Activated naive CD8-positive, alpha-beta T cell treated with anti-CD3 and anti-CD28 coated beads for 36 hours (primary cell): Measurements from ENCODE around the gene GMPS. TPM values are rescaled to one million over a fixed set of nuclear protein-coding genes. Genes with fewer than 3 reads are reported as not detected.

Experiments used
- DNase-seq: peaks from one replicate; pipeline ENCODE4 v3.0.0; 2021
- H3K27ac Mint-ChIP-seq: one replicate; pipeline ENCODE4 v1.8.0; 2022; ENCODE audit warnings: mild to moderate bottlenecking, moderate library complexity, mixed read lengths
- H3K27me3 Mint-ChIP-seq: one replicate; pipeline ENCODE4 v1.8.0; 2022; ENCODE audit warnings: mild to moderate bottlenecking, mixed read lengths
- H3K36me3 Mint-ChIP-seq: one replicate; pipeline ENCODE4 v1.8.0; 2021; ENCODE audit warnings: mild to moderate bottlenecking, mixed read lengths
- H3K4me1 Mint-ChIP-seq: one replicate; pipeline ENCODE4 v1.8.0; 2021; ENCODE audit warnings: mixed read lengths
- H3K4me3 Mint-ChIP-seq: one replicate; pipeline ENCODE4 v1.8.0; 2022; ENCODE audit warnings: mild to moderate bottlenecking, moderate library complexity, mixed read lengths
- H3K9me3 Mint-ChIP-seq: one replicate; pipeline ENCODE4 v1.8.0; 2022; ENCODE audit warnings: mixed read lengths
- total RNA-seq, 2 experiments: library from RNA; stranded (reverse); gene quantifications; one replicate each; pipeline ENCODE4 v1.2.3, GENCODE V29; 2021

GMPS gene
- total RNA-seq, 2 experiments from 2014 or later, result 157 TPM

DNA sequence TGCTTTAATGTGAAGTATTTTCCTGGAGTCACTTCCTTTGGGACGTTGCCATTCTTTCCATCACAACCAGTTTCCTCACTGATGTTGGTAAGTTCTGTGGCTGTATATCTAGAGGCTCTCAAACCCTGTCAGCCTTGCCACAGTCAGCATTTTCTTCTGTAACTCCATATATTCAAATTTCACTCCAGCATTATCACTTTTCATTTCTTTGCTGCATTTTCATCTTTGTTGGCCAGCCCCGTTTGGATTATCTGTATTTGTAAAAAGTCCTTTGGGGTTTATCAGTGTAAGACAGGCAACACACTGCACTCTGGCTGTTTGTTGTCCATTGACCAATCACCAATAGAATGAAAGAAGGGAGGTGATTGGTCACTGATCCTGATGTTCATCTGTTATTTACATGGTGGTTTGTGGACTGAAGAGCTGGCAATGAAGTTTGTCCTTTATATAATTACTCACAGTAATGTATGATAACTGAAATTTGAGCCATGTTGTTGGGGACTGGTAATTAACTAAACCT lies 20.3 kb downstream of the GMPS start:
- Mint-ChIP-seq H3K27ac (no peak overlapping the region), H3K36me3 (peaks cover 23% of the 10 kb centered on the region), H3K27me3 (no peaks in the 10 kb centered on the region), H3K4me3 (no peak overlapping the region), H3K9me3 (no peaks in the 10 kb centered on the region), H3K4me1 (peaks cover 38% of the 10 kb centered on the region)
- no peak for DNase-seq

DNA sequence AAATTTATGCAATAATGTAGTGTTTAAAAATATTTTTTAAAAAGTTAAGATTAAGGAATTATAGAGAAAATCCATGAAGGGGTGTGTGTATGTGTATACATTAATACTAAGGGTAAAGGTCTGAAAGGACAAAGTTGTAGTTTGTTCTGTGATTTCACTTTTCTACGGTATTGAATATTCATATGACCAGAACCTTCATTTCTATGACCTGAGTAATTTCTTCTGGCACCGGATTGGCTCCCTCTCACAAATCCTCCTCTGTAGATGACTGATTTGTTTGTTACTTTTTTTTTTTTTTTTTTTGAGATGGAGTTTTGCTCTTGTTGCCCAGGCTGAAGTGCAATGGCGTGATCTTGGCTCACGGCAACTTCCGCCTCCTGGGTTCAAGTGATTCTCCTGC lies 20.9 kb downstream of the GMPS start:
- no peaks in the 10 kb centered on the region for H3K9me3 Mint-ChIP-seq
- no peak overlapping the region for H3K27ac Mint-ChIP-seq
- H3K27me3 Mint-ChIP-seq, result no peaks in the 10 kb centered on the region
- no peak for DNase-seq
- no peak overlapping the region for H3K4me3 Mint-ChIP-seq
- peaks cover 23% of the 10 kb centered on the region for H3K36me3 Mint-ChIP-seq
- peaks cover 34% of the 10 kb centered on the region for H3K4me1 Mint-ChIP-seq

DNA sequence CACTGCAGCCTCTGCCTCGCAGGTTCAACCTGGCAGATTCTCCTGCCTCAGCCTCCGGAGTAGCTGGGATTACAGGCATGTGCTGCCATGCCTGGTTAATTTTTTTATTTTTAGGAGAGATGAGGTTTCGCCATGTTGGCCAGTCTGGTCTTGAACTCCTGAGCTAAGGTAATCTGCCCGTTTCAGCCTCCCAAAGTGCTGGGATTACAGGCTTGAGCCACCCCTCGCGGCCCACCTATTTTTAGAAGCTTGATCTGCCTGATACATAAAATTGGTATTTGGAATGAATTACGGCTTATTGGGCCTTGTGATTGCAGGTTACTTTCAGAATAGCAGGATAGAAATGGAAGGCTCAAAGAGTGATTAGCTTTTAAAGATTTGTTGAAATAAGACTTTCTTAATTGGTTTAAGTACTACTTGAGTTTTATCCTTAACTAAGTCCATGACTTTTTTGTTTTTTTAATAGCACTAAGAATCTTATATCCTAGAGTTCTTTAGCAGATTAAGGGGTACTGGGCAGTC lies 25.0 kb downstream of the GMPS start:
- Mint-ChIP-seq H3K4me1 (peaks cover 11% of the 10 kb centered on the region), H3K27ac (no peak overlapping the region), H3K9me3 (no peaks in the 10 kb centered on the region), H3K36me3 (peaks cover 34% of the 10 kb centered on the region), H3K27me3 (no peaks in the 10 kb centered on the region), H3K4me3 (no peak overlapping the region)
- DNase-seq, result no peak

DNA sequence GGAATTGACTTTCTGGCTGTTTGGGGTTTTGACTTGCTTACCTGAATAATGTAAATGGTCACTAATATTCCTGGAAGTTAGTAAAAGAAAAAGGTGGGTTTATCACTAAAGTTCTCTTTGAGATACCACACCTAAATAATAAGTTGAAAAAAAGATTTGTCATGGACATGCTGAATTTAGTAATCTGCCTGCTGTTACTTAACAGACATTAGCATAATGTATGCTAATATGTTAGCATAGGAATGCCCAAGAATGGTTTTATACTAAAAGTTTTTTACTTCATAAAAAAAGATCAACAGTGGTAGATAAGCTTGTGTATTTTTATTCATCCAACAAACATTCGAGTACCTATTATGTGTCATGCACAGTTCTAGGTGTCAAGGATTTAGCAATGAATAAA lies 36.5 kb downstream of the GMPS start:
- no peaks in the 10 kb centered on the region for H3K9me3 Mint-ChIP-seq
- no peak for DNase-seq
- peaks cover 35% of the 10 kb centered on the region for H3K36me3 Mint-ChIP-seq
- no peaks in the 10 kb centered on the region for H3K27me3 Mint-ChIP-seq
- H3K4me3 Mint-ChIP-seq, result no peak overlapping the region
- no peak overlapping the region for H3K27ac Mint-ChIP-seq
- peaks cover 4% of the 10 kb centered on the region for H3K4me1 Mint-ChIP-seq

DNA sequence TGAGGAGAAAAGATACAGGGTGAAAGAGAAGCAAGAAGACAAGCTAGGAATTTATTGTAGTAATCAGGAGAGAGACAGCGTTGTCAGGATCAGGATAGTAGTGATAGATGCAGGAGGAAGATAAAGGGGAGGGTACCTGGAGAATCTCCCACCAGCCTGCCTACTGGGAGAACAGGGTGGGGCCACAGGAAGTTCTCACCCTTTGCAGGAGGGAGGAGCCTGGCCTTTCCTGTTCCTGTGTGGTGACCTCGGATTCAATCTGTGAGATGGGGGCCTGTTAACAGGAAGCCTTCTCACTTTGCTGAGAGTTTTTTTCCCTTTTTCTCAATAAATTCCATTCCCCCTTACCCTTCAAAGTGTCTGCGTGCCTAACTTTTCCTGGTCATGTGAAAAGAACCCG lies 37.6 kb downstream of the GMPS start:
- DNase-seq, result no peak
- Mint-ChIP-seq H3K4me3 (no peak overlapping the region), H3K4me1 (peaks cover 4% of the 10 kb centered on the region), H3K27ac (peak overlapping the region; percentile 8), H3K9me3 (no peaks in the 10 kb centered on the region), H3K27me3 (no peaks in the 10 kb centered on the region), H3K36me3 (peaks cover 36% of the 10 kb centered on the region)

DNA sequence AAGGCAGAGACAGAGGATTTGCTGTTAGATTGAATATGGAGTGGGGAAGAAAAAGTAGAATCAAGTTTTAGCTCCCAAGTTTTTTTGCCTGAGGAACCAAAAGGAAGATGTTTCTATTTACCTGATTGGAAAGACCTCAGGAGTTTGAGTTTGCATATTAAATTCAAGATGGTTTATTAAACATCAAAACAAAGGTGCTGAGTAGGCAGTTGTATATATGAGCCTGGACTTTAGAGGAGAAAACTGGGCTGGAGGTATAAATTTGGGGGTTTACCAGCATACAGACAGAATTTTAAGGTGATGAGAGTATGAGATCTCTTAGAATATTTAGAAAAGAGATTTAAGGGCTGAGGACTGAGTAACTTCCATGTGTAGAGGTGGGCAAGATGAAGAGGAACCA lies 38.2 kb downstream of the GMPS start:
- Mint-ChIP-seq H3K9me3 (no peaks in the 10 kb centered on the region), H3K36me3 (peaks cover 40% of the 10 kb centered on the region), H3K27me3 (no peaks in the 10 kb centered on the region), H3K4me1 (peaks cover 4% of the 10 kb centered on the region), H3K4me3 (no peak overlapping the region), H3K27ac (peak overlapping the region; percentile 8)
- DNase-seq, result no peak

DNA sequence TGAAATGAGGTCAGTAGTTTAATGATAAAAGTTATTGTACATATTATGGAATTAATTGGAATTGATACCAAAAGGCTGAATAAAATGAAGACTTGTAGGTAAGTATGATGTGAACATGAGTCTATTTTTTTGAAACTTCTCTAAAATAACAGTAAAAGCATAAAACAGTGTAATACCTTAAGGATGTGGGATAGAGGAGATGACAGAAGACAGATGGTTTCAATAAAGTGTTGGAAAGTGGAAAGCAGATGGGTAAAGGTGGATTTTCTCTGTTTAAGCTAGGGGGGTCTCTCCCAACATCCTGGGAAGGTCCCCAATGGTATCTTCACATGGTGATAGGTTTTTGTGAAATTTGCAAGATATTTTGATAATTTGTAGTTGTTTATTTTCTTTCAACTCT lies 41.6 kb downstream of the GMPS start:
- Mint-ChIP-seq H3K9me3 (no peaks in the 10 kb centered on the region), H3K4me3 (no peak overlapping the region), H3K27me3 (no peaks in the 10 kb centered on the region), H3K4me1 (peaks cover 4% of the 10 kb centered on the region), H3K27ac (no peak overlapping the region), H3K36me3 (peaks cover 60% of the 10 kb centered on the region)
- DNase-seq, result no peak

DNA sequence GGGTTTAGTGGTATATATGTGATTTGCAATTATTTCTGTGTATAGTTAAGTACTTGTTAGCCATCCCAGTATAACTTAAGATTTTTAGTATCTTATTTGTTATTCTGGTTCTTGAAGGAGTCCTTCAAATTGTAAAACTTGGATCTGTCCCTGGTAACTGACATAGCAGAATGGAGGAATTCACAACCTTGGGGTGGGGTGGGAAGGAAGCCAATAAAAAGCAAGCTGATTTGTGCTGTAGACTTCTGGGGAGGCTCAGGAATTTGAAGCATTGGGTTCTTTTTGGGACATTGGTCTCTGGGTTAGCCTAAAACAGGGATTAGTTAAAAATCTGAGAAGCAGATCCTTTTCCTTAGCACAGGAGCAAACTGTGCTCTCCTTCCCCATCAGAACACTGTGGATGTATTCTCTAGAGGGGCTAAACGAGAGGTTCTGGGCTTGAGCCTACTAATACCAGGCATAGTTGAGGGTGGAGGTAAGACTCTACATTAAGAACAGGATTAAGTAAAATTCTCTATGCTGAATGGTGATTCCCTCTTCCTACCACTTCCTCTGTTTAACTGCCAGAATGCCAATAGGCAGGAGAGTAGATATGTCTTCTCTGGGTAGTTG lies 42.2 kb downstream of the GMPS start:
- no peak overlapping the region for H3K4me3 Mint-ChIP-seq
- peaks cover 60% of the 10 kb centered on the region for H3K36me3 Mint-ChIP-seq
- DNase-seq, result no peak
- no peaks in the 10 kb centered on the region for H3K9me3 Mint-ChIP-seq
- H3K27ac Mint-ChIP-seq, result no peak overlapping the region
- H3K4me1 Mint-ChIP-seq, result peaks cover 3% of the 10 kb centered on the region
- H3K27me3 Mint-ChIP-seq, result no peaks in the 10 kb centered on the region

DNA sequence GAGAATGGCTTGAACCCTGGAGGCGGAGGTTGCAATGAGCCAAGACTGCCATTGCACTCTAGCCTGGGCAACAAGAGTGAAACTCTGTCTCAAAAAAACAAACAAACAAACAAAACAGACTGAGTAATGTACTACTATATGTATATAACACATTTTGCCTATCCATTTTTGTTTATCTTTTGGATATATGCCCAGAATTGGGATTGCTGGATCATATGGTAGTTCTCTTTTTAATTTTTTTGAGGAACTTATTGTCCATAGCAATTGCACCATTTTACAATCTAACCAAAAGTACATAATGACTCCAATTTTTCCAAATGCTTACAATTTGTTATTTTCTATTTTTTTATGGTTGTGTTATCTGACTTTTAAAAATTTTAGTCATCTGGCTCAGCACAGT lies 47.3 kb downstream of the GMPS start:
- no peaks in the 10 kb centered on the region for H3K27me3 Mint-ChIP-seq
- DNase-seq, result no peak
- no peak overlapping the region for H3K4me3 Mint-ChIP-seq
- H3K4me1 Mint-ChIP-seq, result no peaks in the 10 kb centered on the region
- H3K27ac Mint-ChIP-seq, result no peak overlapping the region
- H3K9me3 Mint-ChIP-seq, result no peaks in the 10 kb centered on the region
- H3K36me3 Mint-ChIP-seq, result peaks cover 40% of the 10 kb centered on the region

DNA sequence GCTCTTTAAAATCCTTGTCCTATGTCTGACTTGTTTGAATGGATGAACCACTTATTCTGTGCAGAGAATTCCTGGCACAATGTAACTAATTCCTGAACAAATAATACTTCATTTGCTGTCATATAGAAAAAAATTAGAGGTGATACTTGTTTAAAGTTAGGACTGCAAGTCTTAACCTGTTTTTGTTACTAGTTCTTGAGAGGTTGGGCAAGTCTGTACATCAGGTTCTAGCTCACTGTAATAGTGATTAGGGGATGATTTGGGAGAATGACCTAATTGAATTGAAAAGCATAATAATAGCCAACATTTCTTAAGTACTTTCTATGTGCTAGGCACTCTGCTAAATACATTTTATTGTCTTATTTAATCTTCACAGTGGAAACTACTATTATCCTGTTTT lies 49.3 kb downstream of the GMPS start:
- DNase-seq, result no peak
- Mint-ChIP-seq H3K4me3 (no peak overlapping the region), H3K36me3 (peaks cover 30% of the 10 kb centered on the region), H3K9me3 (no peaks in the 10 kb centered on the region), H3K27me3 (no peaks in the 10 kb centered on the region), H3K27ac (no peak overlapping the region), H3K4me1 (no peaks in the 10 kb centered on the region)

DNA sequence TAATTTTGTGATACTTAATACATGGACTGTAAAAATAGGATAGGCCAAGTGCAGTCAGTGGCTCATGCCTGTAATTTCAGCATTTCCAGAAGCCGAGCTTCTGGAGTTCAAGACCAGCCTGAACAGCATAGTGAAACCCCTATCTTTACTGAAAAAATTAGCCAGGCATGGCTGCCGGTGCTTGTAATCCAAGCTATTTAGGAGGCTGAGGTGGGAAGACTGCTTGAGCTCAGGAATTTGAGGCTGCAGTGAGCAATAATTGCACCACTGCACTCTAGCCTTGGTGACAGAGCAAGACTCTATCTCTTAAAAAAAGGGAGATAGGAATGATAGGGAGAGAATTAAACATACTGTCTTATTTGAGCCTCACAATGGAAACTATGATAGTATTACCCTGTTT lies 51.0 kb downstream of the GMPS start:
- Mint-ChIP-seq H3K36me3 (peaks cover 23% of the 10 kb centered on the region), H3K27ac (no peak overlapping the region), H3K27me3 (no peaks in the 10 kb centered on the region), H3K4me1 (no peaks in the 10 kb centered on the region), H3K4me3 (no peak overlapping the region), H3K9me3 (no peaks in the 10 kb centered on the region)
- DNase-seq, result no peak

DNA sequence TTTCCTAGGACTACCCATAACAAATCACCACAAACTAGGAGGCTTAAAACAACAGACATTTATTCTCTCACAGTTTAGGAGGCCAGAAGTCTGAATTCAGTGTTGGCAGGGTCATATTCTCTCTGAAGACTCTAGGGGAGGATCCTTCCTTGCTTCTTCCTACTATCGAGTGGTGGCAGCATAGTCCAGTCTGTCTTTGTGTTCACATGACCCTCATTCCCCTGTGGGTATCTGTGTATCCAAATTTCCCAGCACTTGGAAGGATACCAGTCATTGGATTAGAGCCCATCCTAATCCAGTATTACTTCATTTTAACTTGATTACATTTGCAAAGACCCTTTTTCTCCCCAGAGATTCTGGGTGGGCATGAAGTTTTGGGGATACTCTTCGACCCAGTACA lies 63.8 kb downstream of the GMPS start:
- H3K27me3 Mint-ChIP-seq, result no peaks in the 10 kb centered on the region

DNA sequence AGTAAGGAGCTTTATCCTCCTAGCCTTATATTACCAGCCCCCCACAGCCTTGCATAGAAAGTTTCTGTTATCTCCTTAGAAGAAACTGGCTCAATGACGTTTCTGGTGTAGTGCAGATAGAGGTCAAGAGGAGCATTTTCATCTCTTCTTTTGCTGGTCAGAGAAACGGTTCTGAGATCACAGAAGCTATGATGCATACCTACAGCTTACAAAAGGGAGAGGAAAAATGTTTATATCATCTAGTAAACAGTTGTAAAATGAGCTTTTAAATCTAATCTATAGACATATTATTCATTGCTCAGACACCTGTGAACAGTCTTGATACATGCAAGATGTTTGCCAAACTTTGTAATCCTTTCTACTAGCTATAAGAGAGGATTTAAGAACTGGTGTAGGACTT lies 68.0 kb downstream of the GMPS start:
- H3K9me3 Mint-ChIP-seq, result no peaks in the 10 kb centered on the region

More for the DNA sequence above, 63.8 kb downstream of the GMPS start:
- Mint-ChIP-seq H3K27ac (no peak overlapping the region), H3K4me1 (no peaks in the 10 kb centered on the region), H3K36me3 (peaks cover 21% of the 10 kb centered on the region), H3K4me3 (no peak overlapping the region), H3K9me3 (no peaks in the 10 kb centered on the region)
- no peak for DNase-seq

DNA sequence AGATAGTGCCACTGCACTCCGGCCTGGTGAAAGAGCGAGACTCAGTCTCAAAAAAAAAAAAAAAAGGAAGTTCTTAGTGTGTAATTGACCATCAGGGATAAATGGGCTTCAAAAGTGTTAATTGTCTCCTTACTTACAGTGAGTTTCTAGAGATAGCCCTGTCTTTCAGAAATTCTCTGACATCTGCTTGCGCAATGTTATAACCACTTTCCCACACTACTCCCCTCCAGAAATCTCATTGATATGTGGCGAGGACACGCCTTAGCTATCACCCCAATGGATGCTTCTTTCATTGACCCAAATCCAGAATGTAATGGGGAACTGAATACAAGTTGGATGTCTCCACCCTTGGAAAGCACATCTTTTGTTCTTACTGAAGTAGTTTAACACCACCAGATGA lies 70.9 kb downstream of the GMPS start:
- H3K27ac Mint-ChIP-seq, result no peak overlapping the region

More for the DNA sequence above, 68.0 kb downstream of the GMPS start:
- Mint-ChIP-seq H3K4me3 (no peak overlapping the region), H3K36me3 (peaks cover 29% of the 10 kb centered on the region), H3K27me3 (no peaks in the 10 kb centered on the region), H3K27ac (no peak overlapping the region), H3K4me1 (no peaks in the 10 kb centered on the region)
- DNase-seq, result no peak

DNA sequence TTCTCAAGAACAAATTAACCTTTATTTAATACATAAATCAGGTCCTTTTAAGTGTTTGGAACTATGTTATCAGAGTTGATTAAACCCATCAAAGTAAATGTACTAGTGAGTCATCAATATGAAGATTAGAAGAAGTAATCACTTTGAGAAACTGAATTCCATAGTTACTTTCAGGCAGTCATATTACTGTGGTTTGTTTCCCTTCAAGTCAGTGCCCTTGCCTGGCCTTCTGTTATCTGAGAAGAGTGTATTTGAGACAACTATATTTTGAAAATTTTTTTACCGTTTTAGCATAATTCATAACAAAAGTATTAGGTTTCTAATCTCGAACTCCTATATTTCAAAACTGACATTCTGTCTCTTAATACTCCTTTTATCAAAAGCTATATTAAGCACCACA lies 73.6 kb downstream of the GMPS start:
- no peak overlapping the region for H3K27ac Mint-ChIP-seq
- H3K36me3 Mint-ChIP-seq, result peaks cover 22% of the 10 kb centered on the region

More for the DNA sequence above, 70.9 kb downstream of the GMPS start:
- Mint-ChIP-seq H3K27me3 (no peaks in the 10 kb centered on the region), H3K4me1 (no peaks in the 10 kb centered on the region), H3K36me3 (peaks cover 29% of the 10 kb centered on the region), H3K9me3 (no peaks in the 10 kb centered on the region), H3K4me3 (no peak overlapping the region)
- no peak for DNase-seq

DNA sequence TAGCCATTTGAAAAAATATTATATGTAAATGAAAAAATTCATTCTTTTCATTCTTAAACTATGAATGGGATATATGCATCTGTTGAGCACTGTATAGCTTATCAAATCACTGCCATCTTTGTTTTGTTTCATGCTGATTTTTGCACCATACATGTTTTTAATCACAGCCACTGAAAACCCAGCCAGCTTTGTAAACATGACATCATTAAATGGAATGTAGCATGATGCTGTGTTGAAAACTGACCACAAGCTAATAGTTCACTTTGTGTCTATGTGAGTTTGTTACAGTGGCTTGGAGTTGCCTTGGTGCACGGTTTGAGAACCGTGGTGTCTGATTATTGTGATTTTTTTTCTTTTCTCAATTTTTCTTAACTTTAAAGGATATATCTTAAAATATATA lies 75.7 kb downstream of the GMPS start:
- Mint-ChIP-seq H3K27ac (no peak overlapping the region), H3K27me3 (no peaks in the 10 kb centered on the region), H3K4me3 (no peak overlapping the region), H3K4me1 (no peaks in the 10 kb centered on the region), H3K36me3 (peaks cover 17% of the 10 kb centered on the region), H3K9me3 (no peaks in the 10 kb centered on the region)
- DNase-seq, result no peak

More for the DNA sequence above, 73.6 kb downstream of the GMPS start:
- Mint-ChIP-seq H3K27me3 (no peaks in the 10 kb centered on the region), H3K4me3 (no peak overlapping the region), H3K4me1 (no peaks in the 10 kb centered on the region), H3K9me3 (no peaks in the 10 kb centered on the region)
- DNase-seq, result no peak
